Neural progenitor cell (in vitro differentiated cells): Measurements from ENCODE around the gene SPATA16. TPM values are rescaled to one million over a fixed set of nuclear protein-coding genes. Genes with fewer than 3 reads are reported as not detected.
A peak's percentile ranks its signal among the peaks of the same experiment; 100 is the strongest.

Experiments used
- DNase-seq: peaks from one replicate; pipeline ENCODE4 v3.0.0-alpha.2; 2016; ENCODE audit warnings: low spot score
- H2AFZ ChIP-seq: fragments of 200-600 bp; sonication (generic); replicated peaks from 2 replicates; pipeline ENCODE4 v1.6.1; 2016; ENCODE audit warnings: antibody characterized with exemption
- H3F3A ChIP-seq: fragments of 200-600 bp; sonication (generic); 2 replicates; pipeline ENCODE4 v1.6.1; 2016; ENCODE audit warnings: antibody characterized with exemption, low read depth
- H3K27ac ChIP-seq: fragments of 200-600 bp; sonication (generic); 2 replicates; pipeline ENCODE4 v1.5.1; 2016; ENCODE audit warnings: mild to moderate bottlenecking
- H3K27me3 ChIP-seq: fragments of 200-600 bp; sonication (generic); 2 replicates; pipeline ENCODE4 v1.6.1; 2016; ENCODE audit warnings: mild to moderate bottlenecking, moderate library complexity
- H3K36me3 ChIP-seq: fragments of 200-600 bp; sonication (generic); 2 replicates; pipeline ENCODE4 v1.5.1; 2016
- H3K4me1 ChIP-seq: fragments of 200-600 bp; sonication (generic); 2 replicates; pipeline ENCODE4 v1.6.1; 2016; ENCODE audit warnings: mixed run types
- H3K4me2 ChIP-seq: fragments of 200-600 bp; sonication (generic); 2 replicates; pipeline ENCODE4 v1.6.1; 2016
- H3K4me3 ChIP-seq: fragments of 200-600 bp; sonication (generic); 2 replicates; pipeline ENCODE4 v1.5.1; 2016
- H3K79me2 ChIP-seq: fragments of 200-600 bp; sonication (generic); 2 replicates; pipeline ENCODE4 v1.6.1; 2016; ENCODE audit warnings: low read depth
- H3K9ac ChIP-seq: fragments of 200-600 bp; sonication (generic); 2 replicates; pipeline ENCODE4 v1.6.1; 2016
- H3K9me3 ChIP-seq: fragments of 200-600 bp; sonication (generic); 2 replicates; pipeline ENCODE4 v1.5.1; 2016; ENCODE audit warnings: low read depth
- H4K20me1 ChIP-seq: fragments of 200-600 bp; sonication (generic); 2 replicates; pipeline ENCODE4 v1.6.1; 2016; ENCODE audit warnings: low read depth
- H3K27ac Mint-ChIP-seq: 3 replicates; pipeline ENCODE4 v1.8.0; 2021; ENCODE audit warnings: mixed read lengths
- H3K27me3 Mint-ChIP-seq: 2 replicates; pipeline ENCODE4 v1.8.0; 2022; ENCODE audit warnings: low read depth, mild to moderate bottlenecking, inconsistent platforms, moderate library complexity, mixed read lengths; ENCODE audit not compliant: insufficient read depth
- H3K36me3 Mint-ChIP-seq: 3 replicates; pipeline ENCODE4 v1.8.0; 2021; ENCODE audit warnings: mixed read lengths
- H3K4me1 Mint-ChIP-seq: 3 replicates; pipeline ENCODE4 v1.8.0; 2021; ENCODE audit warnings: mixed read lengths
- H3K4me3 Mint-ChIP-seq: 3 replicates; pipeline ENCODE4 v1.8.0; 2021; ENCODE audit warnings: mild to moderate bottlenecking, moderate library complexity, mixed read lengths
- H3K9me3 Mint-ChIP-seq: 3 replicates; pipeline ENCODE4 v1.8.0; 2020; ENCODE audit warnings: mixed read lengths
- CTCF ChIP-seq: fragments of 200-600 bp; sonication (generic); IDR thresholded peaks from 2 replicates; pipeline ENCODE4 v1.5.1; 2017; ENCODE audit warnings: antibody characterized with exemption, mild to moderate bottlenecking
- EZH2 ChIP-seq: fragments of 200-600 bp; sonication (generic); IDR thresholded peaks from 2 replicates; pipeline ENCODE4 v1.6.1; 2017; ENCODE audit warnings: antibody characterized with exemption, mild to moderate bottlenecking, moderate library complexity
- EZH2phosphoT487 ChIP-seq: fragments of 200-600 bp; sonication (generic); IDR thresholded peaks from 2 replicates; pipeline ENCODE4 v1.6.1; 2017; ENCODE audit warnings: antibody characterized with exemption
- total RNA-seq: library from RNA; depleted of rRNA; stranded (reverse); fragments of >200 nt; gene quantifications from 2 replicates; pipeline ENCODE4 v1.2.3, GENCODE V29; 2015; ENCODE audit warnings: low replicate concordance

The SPATA16 gene
- total RNA-seq, 1 donor from 2014 or later = not detected

GRCh38 chr3:172859041-172859440, 282.0 kb downstream of the SPATA16 start:
- Histone ChIP-seq H3K27ac (peak overlapping the region; percentile 38), H3K27me3 (no peaks in the 10 kb centered on the region), H3K4me2 (peak overlapping the region; percentile 39), H3K79me2 (no peaks in the 10 kb centered on the region), H3K9ac (no peak overlapping the region), H3F3A (peaks cover 23% of the 10 kb centered on the region), H3K9me3 (no peaks in the 10 kb centered on the region), H4K20me1 (no peaks in the 10 kb centered on the region), H3K36me3 (no peaks in the 10 kb centered on the region), H3K4me3 (no peak overlapping the region), H3K4me1 (peaks cover 37% of the 10 kb centered on the region), H2AFZ (no peak overlapping the region)
- Mint-ChIP-seq H3K9me3 (peaks cover 16% of the 10 kb centered on the region), H3K27me3 (peaks cover 9% of the 10 kb centered on the region), H3K36me3 (peaks cover 4% of the 10 kb centered on the region), H3K4me1 (peaks cover 31% of the 10 kb centered on the region), H3K27ac (peak overlapping the region; percentile 67), H3K4me3 (no peak overlapping the region)
- DNase-seq = peak; percentile 38
- TF ChIP-seq EZH2 (no peak), EZH2phosphoT487 (no peak), CTCF (no peak)

- Histone ChIP-seq H3K36me3 (no peaks in the 10 kb centered on the region), H3K79me2 (no peaks in the 10 kb centered on the region), H3K4me2 (no peak overlapping the region), H3K4me3 (no peak overlapping the region), H3K27me3 (no peaks in the 10 kb centered on the region), H3K9ac (no peak overlapping the region), H3K27ac (no peak overlapping the region), H3K9me3 (no peaks in the 10 kb centered on the region), H4K20me1 (no peaks in the 10 kb centered on the region), H3F3A (peaks cover 32% of the 10 kb centered on the region), H3K4me1 (peaks cover 52% of the 10 kb centered on the region), H2AFZ (no peak overlapping the region)
- H3K9me3 Mint-ChIP-seq = peaks cover 7% of the 10 kb centered on the region
- H3K4me3 Mint-ChIP-seq = no peak overlapping the region
- H3K27me3 Mint-ChIP-seq = peaks cover 5% of the 10 kb centered on the region
- TF ChIP-seq EZH2phosphoT487 (no peak), EZH2 (no peak), CTCF (no peak)
- peaks cover 1% of the 10 kb centered on the region for H3K36me3 Mint-ChIP-seq
- H3K4me1 Mint-ChIP-seq = peaks cover 31% of the 10 kb centered on the region
- DNase-seq = no peak
- H3K27ac Mint-ChIP-seq = no peak overlapping the region
Measured at GRCh38 chr3:172856795-172857742, 284.0 kb downstream of the SPATA16 start.

GRCh38 chr3:172855037-172855436, 286.0 kb downstream of the SPATA16 start:
- no peaks in the 10 kb centered on the region for H3K27me3 ChIP-seq
- H3K4me3 Mint-ChIP-seq = no peak overlapping the region
- H3F3A ChIP-seq = peaks cover 32% of the 10 kb centered on the region
- H3K36me3 ChIP-seq = no peaks in the 10 kb centered on the region
- peak overlapping the region; percentile 65 for H3K4me2 ChIP-seq
- peak overlapping the region; percentile 88 for H3K27ac ChIP-seq
- no peak for DNase-seq
- H3K9ac ChIP-seq = no peak overlapping the region
- peaks cover 3% of the 10 kb centered on the region for H3K36me3 Mint-ChIP-seq
- peaks cover 19% of the 10 kb centered on the region for H3K4me1 Mint-ChIP-seq
- H3K27me3 Mint-ChIP-seq = peaks cover 3% of the 10 kb centered on the region
- no peaks in the 10 kb centered on the region for H3K79me2 ChIP-seq
- no peaks in the 10 kb centered on the region for H3K9me3 ChIP-seq
- no peak overlapping the region for H3K4me3 ChIP-seq
- H3K27ac Mint-ChIP-seq = no peak overlapping the region
- TF ChIP-seq EZH2 = no peak
- no peak for TF ChIP-seq EZH2phosphoT487
- TF ChIP-seq CTCF = no peak
- peaks cover 52% of the 10 kb centered on the region for H3K4me1 ChIP-seq
- H4K20me1 ChIP-seq = no peaks in the 10 kb centered on the region
- peaks cover 3% of the 10 kb centered on the region for H3K9me3 Mint-ChIP-seq
- peak overlapping the region; percentile 82 for H2AFZ ChIP-seq
